Adrenal gland (tissue), 12 donors: Measurements from ENCODE around the gene CRY1. TPM values are rescaled to one million over a fixed set of nuclear protein-coding genes. Genes with fewer than 3 reads are reported as not detected.

Experiments used
- DNase-seq, 7 donors: peaks; one replicate each; pipeline ENCODE4 v3.0.0-alpha.2; 2019 to 2020
- H3K27ac ChIP-seq, 5 donors: fragments of 200-600 bp; sonication (generic) in 4 of 5; 1 replicate in 3 of 5; 2 replicates in 2 of 5; pipeline versions ENCODE4 v1.5.1 to v1.8.0; 2016 to 2020; ENCODE audit warnings: mild to moderate bottlenecking in 1 of 5
- H3K27me3 ChIP-seq: fragments of 200-600 bp; 2 replicates; pipeline ENCODE4 v1.8.0; 2021
- H3K36me3 ChIP-seq, 2 donors: fragments of 200-600 bp; replicated peaks in 1 of 2; 1 replicate in 1 of 2; 2 replicates in 1 of 2; pipeline versions ENCODE4 v1.5.1 to v1.8.0; 2018 to 2022
- H3K4me1 ChIP-seq, 2 donors: fragments of 200-600 bp; replicated peaks in 1 of 2; 1 replicate in 1 of 2; 2 replicates in 1 of 2; pipeline versions ENCODE4 v1.5.1 to v1.8.0; 2018 to 2021
- H3K4me3 ChIP-seq, 4 donors: fragments of 200-600 bp; sonication (generic) in 3 of 4; one replicate each; pipeline ENCODE4 v1.5.1; 2016 to 2018
- H3K9me3 ChIP-seq, 3 donors: fragments of 200-600 bp; sonication (generic) in 1 of 3; replicated peaks in 1 of 3; 1 replicate in 2 of 3; 2 replicates in 1 of 3; pipeline versions ENCODE4 v1.5.1 to v1.8.0; 2016 to 2021
- POLR2A ChIP-seq, 2 donors: fragments of 450-650 bp; IDR thresholded peaks; one replicate each; pipeline ENCODE4 v1.6.1; 2017; ENCODE audit warnings: antibody characterized with exemption in 2 of 2, mild to moderate bottlenecking in 2 of 2, moderate library complexity in 1 of 2
- WGBS, 4 donors: extraction: QIAGEN DNeasy Blood & Tissue Kit in 2 of 4; methylation state at CpG; one replicate each; pipeline versions ENCODE4 v1.1.5 to v1.1.7; 2013 to 2017; 5-methylcytosine and 5-hydroxymethylcytosine counted together
- intact Hi-C, 2 donors: fragments of 100-400 bp; cut with DNase I; formaldehyde crosslinking; loops; one replicate each; pipeline versions ENCODE4 v1.14.1 to v1.15.0; 2022 to 2023
- polyA plus RNA-seq, 3 donors: library from polyadenylated mRNA; stranded (reverse); fragments of 200-250 nt in 2 of 3; fragments of 350-450 nt in 1 of 3; fragmentation: Illumina TruSeq in 1 of 3; extraction: RNeasy Lipid Tissue Mini Kit (QIAGEN cat#74804) in 1 of 3; gene quantifications; one replicate each; pipeline ENCODE4 v1.2.3, GENCODE V29; 2013 to 2014
- total RNA-seq, 9 donors: library from RNA; depleted of rRNA in 4 of 9; stranded (reverse); fragments of >200 nt in 4 of 9; fragments of 120-200 nt in 1 of 9; fragmentation: NEBNext Ultra II Directional in 1 of 9; extraction: Animal tissue kit (Norgen Biotek cat#: 25700) in 1 of 9; gene quantifications; one replicate each; pipeline versions ENCODE4 v1.1.0 to v1.2.4, GENCODE V29; 2013 to 2023
- TF ChIP-seq, protein P1 (sequence below), 6 experiments: fragments of 450-650 bp in 4 of 6; fragments of 200-600 bp in 2 of 6; sonication (generic) in 1 of 6; IDR thresholded peaks; 1 replicate in 5 of 6; 2 replicates in 1 of 6; pipeline versions ENCODE4 v1.5.1 to v1.8.0; 2016 to 2021; ENCODE audit warnings: antibody characterized with exemption in 6 of 6, mild to moderate bottlenecking in 2 of 6, moderate library complexity in 1 of 6
- donor health status: healthy with polysubstance abuse.
- donor health status: Bipolar disorder and iron deficiency.
- donor health status: DM: yes; HTN: yes; CAD: no.
- donor health status: DM: no; HTN: no; CAD: no.
- donor health status: DM: no; HTN: no; CAD: no.
- donor health status: DM: yes; HTN: yes; CAD: no.

CRY1 gene
- total and polyA plus RNA-seq, 12 donors, result 4.7 to 51.5 (median 11.6) TPM

DNA sequence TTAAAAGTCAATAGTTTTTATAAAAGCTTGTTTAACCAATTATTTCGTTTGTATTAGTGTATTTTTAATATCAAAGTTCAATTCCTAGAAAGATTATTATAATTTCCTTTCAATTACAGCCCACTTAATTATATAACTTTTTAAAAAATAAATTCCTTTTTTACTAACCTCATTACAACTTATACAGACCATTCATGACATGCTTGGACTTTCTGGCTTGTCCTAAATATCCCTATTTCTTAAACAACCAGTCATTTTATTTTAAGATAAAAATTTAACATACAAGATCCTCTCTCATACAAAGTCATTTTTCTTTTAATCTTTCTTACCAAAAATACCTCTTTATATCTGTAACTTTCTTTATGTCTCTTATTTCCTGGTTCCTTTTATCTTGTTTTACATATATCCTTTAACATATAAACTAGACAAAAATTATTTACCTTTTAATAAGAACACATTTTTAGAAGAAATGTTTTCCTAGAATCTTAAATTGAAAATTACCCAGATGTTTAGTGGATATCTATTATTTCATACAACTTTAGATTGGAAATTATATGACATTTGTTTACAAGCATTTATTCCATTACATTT lies 148.0 kb downstream of the CRY1 start:
- H3K27ac ChIP-seq, result no peak overlapping the region
- intact Hi-C loops, result no loop called here
- H3K27me3 ChIP-seq, result no peaks in the 10 kb centered on the region
- H3K36me3 ChIP-seq, result no peaks in the 10 kb centered on the region
- H3K4me3 ChIP-seq, result no peak overlapping the region
- peaks cover 0 to 5% (median 0%) of the 10 kb centered on the region in 3 donors for H3K9me3 ChIP-seq
- no peak for DNase-seq
- H3K4me1 ChIP-seq, result peaks cover 7 to 14% of the 10 kb centered on the region in 2 donors
- TF ChIP-seq, protein P1, sequence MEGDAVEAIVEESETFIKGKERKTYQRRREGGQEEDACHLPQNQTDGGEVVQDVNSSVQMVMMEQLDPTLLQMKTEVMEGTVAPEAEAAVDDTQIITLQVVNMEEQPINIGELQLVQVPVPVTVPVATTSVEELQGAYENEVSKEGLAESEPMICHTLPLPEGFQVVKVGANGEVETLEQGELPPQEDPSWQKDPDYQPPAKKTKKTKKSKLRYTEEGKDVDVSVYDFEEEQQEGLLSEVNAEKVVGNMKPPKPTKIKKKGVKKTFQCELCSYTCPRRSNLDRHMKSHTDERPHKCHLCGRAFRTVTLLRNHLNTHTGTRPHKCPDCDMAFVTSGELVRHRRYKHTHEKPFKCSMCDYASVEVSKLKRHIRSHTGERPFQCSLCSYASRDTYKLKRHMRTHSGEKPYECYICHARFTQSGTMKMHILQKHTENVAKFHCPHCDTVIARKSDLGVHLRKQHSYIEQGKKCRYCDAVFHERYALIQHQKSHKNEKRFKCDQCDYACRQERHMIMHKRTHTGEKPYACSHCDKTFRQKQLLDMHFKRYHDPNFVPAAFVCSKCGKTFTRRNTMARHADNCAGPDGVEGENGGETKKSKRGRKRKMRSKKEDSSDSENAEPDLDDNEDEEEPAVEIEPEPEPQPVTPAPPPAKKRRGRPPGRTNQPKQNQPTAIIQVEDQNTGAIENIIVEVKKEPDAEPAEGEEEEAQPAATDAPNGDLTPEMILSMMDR (IDR thresholded peaks at IDR 0.05), result no peak
- no peak for TF ChIP-seq POLR2A (IDR thresholded peaks at IDR 0.05)
- 20 to 46% (median 36%) methylated on average over 1 of the region's 1 CpG for WGBS, 4 donors

DNA sequence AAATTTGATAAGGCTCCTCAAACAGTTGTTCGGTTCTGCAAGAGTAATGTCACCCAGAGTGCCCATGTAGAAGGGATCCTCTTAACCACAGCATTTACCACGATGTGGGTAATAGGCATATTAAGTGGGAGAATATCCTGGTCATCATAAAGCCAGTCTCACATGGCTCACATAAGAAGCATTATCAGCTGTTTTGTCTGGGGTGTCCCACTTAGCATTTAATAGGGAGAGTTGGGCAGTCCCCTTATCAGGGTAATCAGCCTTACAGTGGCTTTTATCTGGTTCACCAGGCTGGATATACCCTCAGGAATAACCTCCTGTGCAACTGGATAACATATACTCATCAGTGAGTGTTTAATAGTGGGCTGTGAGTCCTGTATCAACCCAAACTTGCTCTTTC lies 150.6 kb downstream of the CRY1 start:
- H3K4me1 ChIP-seq, result peaks cover 7 to 14% of the 10 kb centered on the region in 2 donors
- TF ChIP-seq POLR2A (IDR thresholded peaks at IDR 0.05), result no peak
- TF ChIP-seq, protein P1 (IDR thresholded peaks at IDR 0.05), result no peak
- 88 to 100% (median 95%) methylated on average over 2 of the region's 2 CpGs for WGBS, 4 donors
- DNase-seq, result no peak
- no peaks in the 10 kb centered on the region for H3K27me3 ChIP-seq
- H3K9me3 ChIP-seq, result peaks cover 0 to 5% (median 0%) of the 10 kb centered on the region in 3 donors
- intact Hi-C loops, result no loop called here
- no peak overlapping the region for H3K4me3 ChIP-seq
- H3K36me3 ChIP-seq, result no peaks in the 10 kb centered on the region
- H3K27ac ChIP-seq, result no peak overlapping the region

DNA sequence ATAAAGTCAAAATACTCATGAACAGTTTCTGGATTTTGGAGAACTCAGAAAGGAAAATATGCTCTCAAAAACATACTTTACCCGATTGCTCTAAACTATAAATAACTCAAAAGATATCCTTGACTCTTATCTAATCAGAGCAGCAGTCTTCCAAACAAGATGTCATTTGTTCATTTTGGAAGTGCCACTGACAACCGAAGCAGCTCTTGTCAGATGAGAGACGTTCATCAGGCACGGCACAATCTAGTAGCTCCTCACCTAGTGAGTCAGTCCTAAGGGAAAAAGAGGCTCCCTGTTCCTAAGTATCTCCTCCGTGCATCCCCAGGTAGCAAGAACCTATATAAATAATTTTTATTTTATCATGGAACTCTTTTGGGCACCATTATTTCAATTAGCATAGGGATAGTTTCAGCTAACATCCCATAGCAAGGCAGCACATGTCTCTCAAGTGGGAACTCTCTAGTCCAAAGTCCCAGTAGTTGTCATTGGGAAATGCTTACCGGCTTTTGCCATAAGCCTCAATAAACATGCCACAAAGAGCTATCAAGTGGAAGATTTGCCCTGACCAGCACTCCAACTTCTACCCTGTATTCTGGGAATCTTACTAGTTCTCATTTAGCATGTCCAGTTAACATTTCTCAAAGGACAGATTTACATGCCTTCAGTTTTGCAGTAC lies 151.7 kb downstream of the CRY1 start:
- no peak overlapping the region for H3K4me3 ChIP-seq
- 30 to 37% (median 36%) methylated on average over 6 of the region's 6 CpGs for WGBS, 4 donors

More for the DNA sequence above, 151.7 kb downstream of the CRY1 start:
- H3K36me3 ChIP-seq, result no peaks in the 10 kb centered on the region
- peak in 5 of 7 donors; percentile 26 to 68 (median 46) for DNase-seq
- H3K9me3 ChIP-seq, result peaks cover 0 to 5% (median 0%) of the 10 kb centered on the region in 3 donors
- intact Hi-C loops, result no loop called here
- peak overlapping the region in 1 of 5 donors; percentile 6 for H3K27ac ChIP-seq
- H3K27me3 ChIP-seq, result no peaks in the 10 kb centered on the region
- TF ChIP-seq, protein P1 (IDR thresholded peaks at IDR 0.05), result no peak
- TF ChIP-seq POLR2A (IDR thresholded peaks at IDR 0.05), result no peak
- peaks cover 7 to 14% of the 10 kb centered on the region in 2 donors for H3K4me1 ChIP-seq

Other genes with a start within 250 kb of the CRY1 start
- 10 to 100 TPM; 32.1 to 64.7 (median 45.6) TPM for gene TMEM263, start 137.6 kb downstream of the CRY1 start, total RNA-seq
- 10 to 100 TPM; 12.1 to 59.7 (median 27.0) TPM for gene TMEM263, start 137.6 kb downstream of the CRY1 start, polyA plus RNA-seq
- 10 to 100 TPM; 10.2 to 55.1 (median 27.7) TPM for gene MTERF2, start 106.4 kb downstream of the CRY1 start, total RNA-seq
- gene MTERF2, start 106.4 kb downstream of the CRY1 start, polyA plus RNA-seq, result 10 to 100 TPM; 27.8 to 85.0 (median 38.3) TPM